SK-MEL-5 (cell line): ENCODE results near the gene TUBB2B. TPM values are rescaled to one million over a fixed set of nuclear protein-coding genes. Genes with fewer than 3 reads are reported as not detected.

Experiments used
- DNase-seq: peaks from one replicate; pipeline ENCODE4 v3.0.0-alpha.2; 2016; ENCODE audit warnings: low read depth, low spot score
- in situ Hi-C: cut with HindIII; loops from 2 replicates; pipeline ENCODE4 v1.10.0; 2016; ENCODE audit warnings: low sequenced_read_pairs, high pct_unique_total_duplicates, low pct_unique_long_range_greater_than_20kb
- polyA plus RNA-seq, 2 experiments: library from polyadenylated mRNA; depleted of rRNA; stranded (reverse); fragments of >200 nt; gene quantifications; 2 replicates each; pipeline ENCODE4 v1.2.3, GENCODE V29; 2015
- total RNA-seq: library from RNA; depleted of rRNA; stranded (reverse); fragments of >200 nt; shearing (Covaris generic); gene quantifications from 2 replicates; pipeline ENCODE4 v1.2.3, GENCODE V29; 2014; rRNA removed

The TUBB2B gene
- total RNA-seq = 26.6 and 28.6 TPM in 2 replicates
- polyA plus RNA-seq (2015; cell fraction: cytosol; rRNA removed) = 26.6 and 30.8 TPM in 2 replicates
- polyA plus RNA-seq (2015; cell fraction: nucleus; rRNA removed) = 11.0 and 11.6 TPM in 2 replicates

DNA sequence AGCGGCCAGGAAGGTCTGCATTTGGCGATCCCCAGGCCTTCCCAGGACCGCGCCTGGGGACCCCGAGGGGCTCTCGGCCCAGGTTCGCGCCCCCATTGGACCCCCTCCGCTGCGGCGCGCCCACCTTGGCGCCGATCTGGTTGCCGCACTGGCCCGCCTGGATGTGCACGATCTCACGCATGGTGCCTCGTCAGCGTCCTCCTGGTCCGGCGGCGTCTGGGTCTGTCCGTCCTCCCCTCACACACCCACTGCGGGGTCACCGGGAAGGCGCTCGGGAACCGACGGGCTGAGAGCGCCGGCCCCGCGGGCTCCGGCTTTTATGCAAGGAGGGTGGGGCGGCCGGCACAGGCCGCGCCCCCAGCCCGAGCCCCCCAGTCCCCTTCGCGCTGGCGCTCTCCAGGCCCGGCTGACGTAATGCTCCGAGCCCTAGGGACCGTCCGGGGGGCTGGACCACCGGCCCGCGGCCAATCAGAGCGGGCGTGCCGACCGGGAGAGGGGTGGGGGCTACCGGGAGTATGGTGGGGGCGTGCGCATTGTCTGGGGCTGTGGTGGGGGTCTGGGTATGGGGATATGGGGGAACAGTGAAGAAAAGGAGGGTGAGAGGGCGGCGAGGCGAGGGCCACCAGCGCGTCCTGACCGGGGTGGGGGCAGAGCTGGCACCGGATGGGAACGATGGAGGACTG is at the start of gene TUBB2B:
Gene TUBB2B (minus strand): TSS at position 291 of the 683 bp plus-strand sequence. CDS start 110 bp downstream, at position 181.
- in situ Hi-C loops = no loop called here
- DNase-seq = no peak

DNA sequence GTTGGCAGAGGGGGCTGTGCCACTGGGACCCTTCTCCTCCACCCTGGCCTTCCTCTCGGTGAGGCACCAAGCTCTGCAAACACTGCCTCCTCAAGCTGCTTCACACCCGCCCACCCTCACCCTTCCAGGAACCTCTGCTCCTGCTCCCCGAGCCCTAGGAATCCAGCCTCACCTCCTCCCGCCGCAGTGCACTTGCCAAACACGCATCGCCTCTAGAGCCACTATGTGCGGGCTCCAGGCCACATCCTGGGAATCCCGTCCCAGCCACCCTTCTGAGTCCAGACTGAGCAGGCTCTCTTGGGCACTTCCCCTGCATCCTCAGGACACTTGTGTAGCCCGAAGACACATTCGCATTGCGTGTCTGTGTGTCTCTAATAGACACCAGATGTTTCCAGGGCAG is 49.8 kb upstream of the TUBB2B start:
- in situ Hi-C loops = loop anchor here (25.0 kb wide), 2 partner anchors 435 to 710 kb away; no protein-coding TSS in a partner anchor
- no peak for DNase-seq

DNA sequence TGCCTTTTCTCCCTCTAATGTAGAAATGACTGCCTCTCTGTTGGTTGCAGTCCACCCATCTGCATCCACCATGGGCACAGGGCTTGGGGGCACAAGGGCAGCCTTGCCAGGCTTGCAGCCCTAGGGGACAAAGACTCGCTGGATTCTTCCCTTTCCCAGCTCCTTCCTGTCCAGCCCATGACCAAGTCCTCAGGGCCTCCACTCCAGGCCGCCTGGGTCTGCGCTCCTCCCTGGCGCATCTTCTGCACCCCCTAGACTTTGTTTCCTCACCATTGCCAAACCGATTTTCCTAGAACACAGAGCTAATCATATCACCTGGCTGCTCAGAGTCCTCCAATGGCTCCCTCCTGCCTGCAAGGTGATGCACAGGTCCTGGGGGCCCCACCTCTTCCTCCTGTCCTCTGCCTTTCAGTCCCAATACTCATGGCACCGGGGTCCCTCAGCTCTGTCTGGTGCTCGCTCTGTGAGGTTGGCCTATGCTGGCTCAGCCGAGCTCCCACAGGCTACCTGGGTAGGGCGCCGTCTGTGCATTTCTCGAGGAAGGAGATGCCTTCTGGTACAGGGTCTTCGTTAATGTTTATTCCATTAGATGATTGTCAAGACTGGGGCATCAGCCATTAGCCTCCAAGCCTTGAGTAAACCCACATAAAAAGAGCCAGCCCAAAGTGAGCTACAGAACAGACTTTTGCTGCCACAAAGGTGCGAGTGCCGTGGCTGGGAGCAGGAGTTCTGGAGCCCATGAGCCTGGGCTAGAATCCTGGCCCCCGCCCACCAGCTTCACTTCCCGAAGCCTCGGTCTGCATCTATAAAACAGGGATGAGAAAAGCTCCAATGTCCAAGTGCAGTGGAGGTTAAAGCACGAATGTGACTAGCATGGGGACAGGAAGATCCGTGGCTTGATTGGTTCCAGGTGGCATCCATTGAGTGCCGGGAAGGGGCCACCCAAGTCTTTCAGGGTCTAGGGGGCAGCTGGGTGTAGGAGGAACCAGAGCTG is 49.0 kb upstream of the TUBB2B start:
- DNase-seq = no peak
- in situ Hi-C loops = loop anchor here (25.0 kb wide), 2 partner anchors 436 to 711 kb away; no protein-coding TSS in a partner anchor

DNA sequence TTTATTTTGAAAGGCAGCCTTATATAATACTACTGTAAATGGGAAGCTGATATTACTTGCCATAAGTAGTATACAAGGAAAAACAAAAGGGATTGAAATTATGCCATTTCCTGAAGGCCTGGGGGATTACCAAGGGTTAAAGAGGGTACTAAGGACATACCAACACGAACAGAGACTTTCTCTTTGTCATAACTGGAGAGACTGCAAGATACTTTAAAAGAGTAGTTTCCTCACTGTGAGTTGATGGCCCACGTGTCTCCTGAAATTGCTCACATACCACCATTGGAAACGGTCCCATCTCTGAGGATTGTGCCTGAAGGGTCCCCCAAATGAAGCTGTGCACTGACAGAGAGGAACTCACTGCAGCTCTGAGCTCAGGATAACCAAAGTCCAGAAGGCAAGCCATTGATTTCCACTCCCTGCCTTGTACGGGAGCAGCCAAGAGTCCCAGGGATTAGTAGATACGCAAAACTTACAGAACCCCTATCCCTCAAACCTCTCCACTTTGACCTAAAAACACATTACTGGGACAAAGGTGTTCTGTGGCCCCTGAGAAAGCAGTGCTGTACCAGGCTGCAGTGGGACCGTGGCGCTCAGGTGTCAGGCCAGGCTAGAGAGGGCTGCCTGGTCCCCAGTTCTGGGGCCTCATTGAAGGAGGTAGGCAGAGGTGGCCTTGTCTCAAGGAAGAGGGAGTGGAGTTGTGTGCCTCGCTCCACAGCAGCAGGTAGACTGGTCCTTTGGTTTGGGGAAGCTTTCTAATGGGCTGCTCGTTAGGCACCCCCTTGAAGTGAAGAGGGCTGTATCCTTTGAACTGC is 46.5 kb upstream of the TUBB2B start:
- DNase-seq = no peak
- in situ Hi-C loops = no loop called here

DNA sequence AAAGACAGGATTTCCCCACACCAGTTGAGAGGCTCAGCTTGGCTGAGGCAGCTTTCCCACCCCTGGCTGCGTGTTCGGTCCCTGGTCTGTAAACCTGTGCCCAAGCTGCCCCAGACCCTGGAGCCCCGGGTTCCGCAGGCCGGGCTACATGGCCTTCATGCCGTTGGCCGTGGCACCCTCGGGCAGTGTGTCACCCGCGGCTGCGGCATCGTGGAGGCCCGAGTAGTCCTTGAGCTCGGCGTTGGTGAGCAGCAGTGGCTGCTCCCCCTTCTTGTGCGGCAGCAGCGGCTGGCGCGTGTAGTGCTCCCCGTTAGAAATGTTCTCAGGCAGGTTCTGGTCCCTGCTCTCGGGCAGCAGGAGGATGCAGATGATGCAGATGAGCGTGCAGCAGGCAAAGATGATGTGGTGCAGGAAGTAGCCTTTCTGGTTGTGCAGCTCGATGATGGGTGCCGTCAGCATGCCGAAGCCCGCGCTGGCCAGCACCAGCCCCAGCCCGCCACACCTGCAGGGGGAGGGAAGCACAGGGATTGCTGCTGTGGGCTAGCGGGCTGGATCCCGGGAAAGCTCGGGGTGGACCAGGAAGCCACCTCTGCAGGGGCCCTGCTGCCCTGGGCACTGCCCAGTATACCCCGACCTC is 45.6 kb upstream of the TUBB2B start:
- in situ Hi-C loops = no loop called here
- DNase-seq = no peak

DNA sequence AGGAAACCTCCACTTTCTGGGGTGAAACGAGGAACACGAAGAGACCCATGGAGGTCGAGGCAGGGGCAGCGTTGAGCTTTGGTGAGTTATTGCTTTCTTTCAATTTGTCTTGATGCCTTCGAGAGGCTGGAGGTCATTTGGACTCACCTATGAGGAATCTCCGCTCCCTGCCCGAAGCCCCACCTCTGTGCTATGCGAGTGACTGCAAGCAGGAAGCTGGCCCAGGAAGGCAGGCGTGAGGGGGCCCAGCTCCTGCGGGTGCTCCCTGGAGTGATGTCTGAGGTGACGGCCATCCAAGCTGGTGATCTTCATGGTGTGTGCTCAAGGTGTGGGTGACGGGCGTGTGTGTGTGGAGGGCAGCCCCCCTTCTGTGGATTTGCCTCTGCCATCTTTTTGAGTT is 44.3 kb upstream of the TUBB2B start:
- no peak for DNase-seq
- in situ Hi-C loops = no loop called here

DNA sequence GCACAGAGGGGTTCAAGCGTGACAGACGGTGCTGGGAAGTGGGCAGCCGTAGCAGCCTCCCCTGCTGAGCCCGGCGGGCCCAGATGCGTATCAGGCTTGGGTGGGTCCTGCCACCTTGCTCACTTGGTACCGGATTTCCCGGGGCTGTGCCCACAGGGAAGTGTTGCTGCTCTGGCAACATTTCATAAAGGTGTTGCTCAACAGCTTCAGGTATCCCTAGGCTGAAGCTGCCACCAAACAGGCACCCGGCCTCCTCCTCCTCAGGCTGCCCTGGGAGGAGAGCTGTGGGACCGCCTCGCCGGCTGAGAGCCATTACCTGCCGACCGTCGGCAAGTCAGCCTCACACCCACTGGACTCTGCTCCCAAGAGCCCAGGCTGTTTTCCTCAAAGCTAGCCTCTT is 42.8 kb upstream of the TUBB2B start:
- in situ Hi-C loops = no loop called here
- DNase-seq = no peak

DNA sequence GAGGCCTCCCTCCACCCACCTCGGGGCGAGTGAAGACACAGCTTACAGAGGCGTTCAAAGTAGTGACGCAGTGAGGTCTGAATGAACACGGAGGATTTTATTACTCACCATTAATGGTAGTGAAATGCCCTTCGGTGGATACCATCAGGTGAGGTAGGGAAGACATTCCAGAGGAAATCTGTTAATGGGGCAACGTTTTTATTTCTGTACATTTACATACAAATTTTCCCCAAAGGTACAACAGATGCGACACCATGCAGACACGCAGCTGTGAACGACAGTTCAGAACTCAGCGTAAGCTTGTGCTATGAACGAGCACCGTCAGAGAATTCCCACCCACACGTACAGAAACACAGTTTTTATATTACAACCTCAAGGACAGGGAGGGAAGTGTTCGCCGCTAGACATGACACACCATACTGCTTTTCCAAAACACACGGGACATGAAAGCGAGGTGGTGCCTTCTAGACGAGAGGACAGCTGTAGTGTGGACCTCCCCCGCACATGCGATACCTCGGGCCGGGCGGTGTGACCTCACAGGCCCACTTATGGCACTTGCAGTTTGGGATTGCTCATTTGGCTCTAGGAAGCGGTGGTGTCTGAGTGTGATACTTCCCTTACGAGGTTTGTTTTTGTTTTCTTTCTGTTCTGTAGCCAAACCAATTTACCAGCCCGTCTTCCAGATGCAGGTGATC is 42.0 kb upstream of the TUBB2B start:
- DNase-seq = no peak
- in situ Hi-C loops = no loop called here

DNA sequence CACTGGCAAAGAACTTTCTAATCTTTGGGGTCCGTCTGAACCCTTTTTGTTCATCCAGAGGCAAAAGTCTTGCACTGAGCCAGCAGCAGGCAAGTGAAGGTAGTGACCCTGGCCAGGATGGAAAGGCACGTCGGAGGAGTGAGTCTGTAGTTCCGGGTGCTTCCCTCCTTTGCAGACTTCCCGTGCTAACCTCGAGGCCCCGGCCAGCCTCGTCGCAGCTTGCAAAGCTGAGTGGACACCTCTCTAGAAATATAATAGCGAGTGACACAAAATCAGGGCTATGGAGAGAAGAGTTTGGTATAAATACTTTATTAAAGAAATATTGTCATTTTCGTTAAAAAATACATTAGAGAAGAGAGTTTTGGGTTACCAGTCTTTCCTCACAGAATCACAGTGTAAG is 41.2 kb upstream of the TUBB2B start:
- DNase-seq = no peak
- in situ Hi-C loops = no loop called here

DNA sequence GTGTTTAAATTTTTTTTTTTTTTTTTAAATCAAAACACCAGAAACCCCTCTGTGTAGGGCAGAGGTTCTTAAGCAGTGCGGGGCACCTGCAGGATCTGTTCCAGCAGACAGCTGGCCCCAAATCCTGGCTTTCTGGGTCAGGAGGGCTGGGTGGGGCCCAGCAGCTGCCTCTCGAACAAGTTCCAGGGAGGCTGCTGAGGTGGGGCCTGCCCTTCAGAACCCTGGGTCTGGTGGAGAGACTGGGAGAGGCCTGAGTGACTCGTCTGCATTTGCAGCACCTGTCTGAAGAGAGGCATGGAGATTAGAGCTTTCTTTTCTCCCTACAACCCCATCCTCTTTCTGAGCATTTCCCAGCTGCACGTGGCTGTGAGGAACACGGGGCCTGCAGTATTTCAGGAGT is 39.7 kb upstream of the TUBB2B start:
- in situ Hi-C loops = no loop called here
- DNase-seq = no peak

DNA sequence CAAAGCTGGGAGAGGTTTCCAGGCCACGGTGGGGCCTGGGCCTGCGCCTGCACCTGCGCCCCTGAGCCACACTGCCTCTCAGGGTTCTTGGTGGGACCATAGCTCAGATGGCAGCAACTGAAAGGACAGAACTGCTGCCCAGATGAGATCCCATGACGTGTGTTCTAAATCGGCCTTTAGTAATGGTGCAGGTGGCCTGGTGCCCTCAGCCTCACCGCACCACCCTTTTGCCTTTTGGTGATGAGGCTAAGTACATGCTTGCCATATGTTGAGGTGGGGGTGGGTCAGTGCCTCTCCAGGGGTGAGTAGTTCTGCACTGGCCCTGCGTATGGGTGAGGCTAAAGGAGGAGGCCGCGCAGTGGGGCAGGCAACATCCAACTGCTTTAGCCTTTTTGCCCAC is 38.7 kb upstream of the TUBB2B start:
- no peak for DNase-seq
- in situ Hi-C loops = no loop called here

DNA sequence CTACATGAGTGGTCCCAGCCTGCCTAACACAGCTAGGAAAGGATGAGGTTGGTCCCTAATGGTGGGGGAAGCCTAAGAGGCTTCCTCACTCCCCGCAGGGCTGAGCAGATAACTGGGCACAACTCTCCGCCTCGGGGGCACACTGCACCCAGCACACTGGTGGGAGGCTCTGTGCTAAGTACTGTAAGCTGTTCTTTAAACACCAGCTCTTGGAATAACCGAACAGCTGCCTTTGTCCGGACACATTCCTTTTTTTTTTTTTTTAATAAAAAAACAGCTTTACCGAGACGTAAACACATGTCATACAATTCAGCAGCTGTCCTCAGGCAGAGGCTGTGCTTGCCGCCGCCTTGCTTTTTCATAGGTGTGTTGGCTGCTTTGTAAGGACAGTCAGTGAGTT is 38.2 kb upstream of the TUBB2B start:
- no peak for DNase-seq
- in situ Hi-C loops = no loop called here

DNA sequence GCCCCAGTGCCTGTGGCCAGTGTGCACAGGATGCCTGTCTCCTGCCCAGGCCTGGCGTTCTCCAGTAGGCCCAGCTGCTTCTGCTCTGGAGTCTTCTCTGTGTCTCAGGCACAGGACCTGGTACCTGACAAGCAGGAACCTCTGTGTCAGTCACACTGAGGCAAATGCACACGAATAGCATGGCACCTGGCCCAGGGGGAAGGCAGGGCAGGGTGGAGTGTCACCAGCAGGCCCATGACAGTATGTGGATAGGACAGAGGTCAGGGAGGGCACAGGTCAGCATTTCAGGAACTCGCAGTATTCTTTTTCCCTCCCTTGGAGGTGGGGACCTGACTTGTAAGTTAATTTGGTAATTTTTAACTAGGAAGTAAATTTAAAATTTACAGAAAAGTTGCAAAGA is 36.9 kb upstream of the TUBB2B start:
- no peak for DNase-seq
- in situ Hi-C loops = no loop called here

DNA sequence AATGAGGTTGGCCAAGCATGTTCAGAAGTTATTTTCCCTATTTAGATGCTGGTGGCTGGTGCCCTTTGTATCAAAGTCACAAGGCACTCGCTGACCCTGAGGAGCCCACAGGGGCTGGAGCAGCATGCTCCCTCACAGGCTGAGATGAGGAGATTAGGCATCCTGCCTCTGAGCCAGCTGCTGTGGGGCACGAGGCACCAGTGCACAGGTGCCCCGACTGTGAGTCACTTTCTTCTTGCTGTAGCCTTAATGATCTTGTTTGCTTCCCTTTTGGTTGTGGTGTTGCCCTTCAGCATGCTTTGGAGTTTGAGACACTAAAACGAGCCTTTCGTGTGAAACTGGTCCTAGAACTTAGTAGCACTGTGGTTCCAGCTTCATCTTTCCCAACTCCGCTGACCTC is 35.6 kb upstream of the TUBB2B start:
- in situ Hi-C loops = no loop called here
- no peak for DNase-seq

DNA sequence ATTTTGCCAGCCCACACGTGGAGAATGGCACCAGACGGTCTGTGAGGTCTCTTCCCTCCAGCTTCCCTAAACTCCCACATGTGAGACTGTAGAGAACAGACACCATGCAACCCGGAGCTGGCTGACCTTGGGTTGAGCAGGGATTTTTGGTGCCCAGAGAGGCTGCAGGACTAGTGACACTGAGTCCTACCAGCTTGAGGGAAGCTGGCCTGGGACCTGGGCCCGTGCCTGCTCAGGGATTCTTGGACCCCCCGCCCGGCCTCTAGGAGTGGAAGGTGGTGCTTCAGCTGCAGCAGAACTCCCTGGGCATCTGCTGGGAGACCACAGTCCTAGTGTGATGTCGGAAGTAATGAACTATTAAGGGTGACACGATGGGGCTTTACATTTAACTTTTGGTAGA is 34.5 kb upstream of the TUBB2B start:
- in situ Hi-C loops = no loop called here
- DNase-seq = no peak

DNA sequence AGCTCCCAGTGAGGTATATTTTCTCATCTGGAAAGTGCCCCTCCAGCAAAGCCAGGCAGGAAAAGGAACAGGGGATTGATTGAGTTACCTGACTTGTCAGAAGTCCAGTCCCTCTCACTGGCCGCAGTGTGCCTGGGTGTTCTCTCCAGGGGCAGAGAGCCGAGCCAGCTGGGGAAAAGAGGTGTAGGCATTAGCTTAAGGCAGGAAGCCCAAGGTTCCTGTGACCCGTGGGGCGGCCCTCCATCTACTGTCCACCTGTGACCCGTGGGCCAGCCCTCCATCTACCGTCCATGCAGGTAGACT is 34.0 kb upstream of the TUBB2B start:
- DNase-seq = no peak
- in situ Hi-C loops = no loop called here
